Kidney capillary endothelial cell (primary cell): ENCODE data around the gene NKX6-2.
"Not testable (repeated sequence)": the region's sequence is repeated elsewhere in the genome, so short reads cannot be mapped to it uniquely, and the experiment has no call there.

Experiments used
- DNase-seq: peaks from one replicate; pipeline ENCODE4 v3.0.0-alpha.2; 2018; ENCODE audit warnings: low spot score

The NKX6-2 gene

DNA sequence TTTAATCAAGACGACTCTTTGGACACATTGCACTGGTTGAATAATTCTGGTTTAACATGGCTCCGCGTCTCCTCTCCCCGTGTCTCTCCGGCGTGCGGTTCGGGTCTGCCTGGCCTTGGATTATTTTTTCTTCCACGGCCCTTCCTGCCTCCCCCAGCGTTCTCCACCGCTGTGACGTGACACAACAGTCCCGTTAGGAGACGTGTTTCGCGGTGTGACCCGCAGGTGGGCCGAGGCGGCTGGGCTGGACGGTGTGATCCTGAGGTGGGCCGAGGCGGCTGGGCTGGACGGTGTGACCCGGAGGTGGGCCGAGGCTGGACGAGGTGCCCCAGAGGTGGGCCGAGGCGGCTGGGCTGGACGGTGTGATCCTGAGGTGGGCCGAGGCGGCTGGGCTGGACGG lies 12.0 kb upstream of the NKX6-2 start:
- DNase-seq: not testable (repeated sequence)

DNA sequence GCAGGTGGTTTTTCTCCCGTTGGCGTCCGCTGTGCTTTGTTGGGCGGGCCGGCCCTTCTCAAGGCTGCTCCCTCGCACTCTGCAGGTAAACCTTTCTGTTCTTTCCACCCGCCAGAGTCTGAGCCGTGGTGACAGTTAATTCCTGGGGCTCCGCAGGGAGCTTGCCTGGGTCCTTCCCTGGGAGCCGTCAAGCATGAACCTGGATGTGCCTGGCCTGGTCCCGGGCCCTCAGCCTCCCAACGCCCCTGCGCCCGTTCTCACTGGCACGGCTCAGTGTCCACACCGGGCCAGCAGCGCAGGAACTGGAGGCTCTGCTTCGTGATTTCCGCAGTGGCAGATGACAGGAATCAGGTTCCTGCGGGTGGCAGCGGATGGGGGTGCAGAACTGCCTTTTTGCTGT lies 10.9 kb upstream of the NKX6-2 start:
- no peak for DNase-seq

DNA sequence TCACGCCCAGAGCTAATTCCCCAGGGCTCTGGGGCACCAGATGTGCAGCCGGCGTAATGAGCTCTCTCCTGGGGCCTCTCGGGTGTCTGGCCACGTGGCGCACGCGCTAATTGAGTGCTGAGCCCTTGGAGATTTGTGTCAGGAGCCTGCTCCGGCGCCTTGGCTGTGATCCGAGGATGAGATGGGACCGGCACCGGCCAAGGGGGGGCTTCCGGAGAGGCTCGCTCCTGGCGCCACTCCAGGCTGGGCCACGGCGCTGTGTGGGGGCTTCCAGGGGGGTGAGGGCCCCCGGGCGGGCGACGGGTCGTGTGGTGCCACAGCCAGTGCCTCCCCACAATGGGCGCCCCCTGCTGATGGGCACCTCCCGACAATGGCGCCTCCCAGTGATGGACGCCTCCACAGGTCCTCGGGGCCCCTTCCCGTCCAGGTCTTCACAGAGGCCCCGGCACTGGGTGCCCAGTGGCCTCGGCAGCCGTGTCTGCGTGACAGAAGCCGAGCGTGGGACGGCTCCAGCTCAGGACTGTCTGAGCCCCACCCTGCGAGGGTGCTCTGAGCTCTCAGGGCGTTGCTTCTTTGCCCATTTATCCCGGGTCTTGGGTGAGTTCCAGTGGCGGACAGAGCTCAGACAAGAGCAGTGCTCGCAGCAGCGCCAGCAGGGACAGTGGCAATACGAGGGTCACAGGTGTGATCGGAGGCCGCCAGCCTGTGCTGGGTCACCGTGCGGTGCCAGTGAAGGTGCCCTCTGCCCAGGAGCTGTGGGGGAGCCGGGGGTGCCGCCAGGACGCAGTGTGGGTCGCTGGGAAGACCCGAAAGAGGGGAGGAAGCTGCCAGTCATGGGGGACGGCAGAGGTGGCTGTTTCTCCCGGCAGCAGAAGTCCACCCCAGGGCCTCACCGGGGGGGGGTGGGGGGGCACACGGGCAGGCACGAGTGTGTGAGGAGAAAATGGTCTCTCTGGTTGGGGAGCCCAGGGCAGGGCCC lies 8.2 kb upstream of the NKX6-2 start:
- no peak for DNase-seq

DNA sequence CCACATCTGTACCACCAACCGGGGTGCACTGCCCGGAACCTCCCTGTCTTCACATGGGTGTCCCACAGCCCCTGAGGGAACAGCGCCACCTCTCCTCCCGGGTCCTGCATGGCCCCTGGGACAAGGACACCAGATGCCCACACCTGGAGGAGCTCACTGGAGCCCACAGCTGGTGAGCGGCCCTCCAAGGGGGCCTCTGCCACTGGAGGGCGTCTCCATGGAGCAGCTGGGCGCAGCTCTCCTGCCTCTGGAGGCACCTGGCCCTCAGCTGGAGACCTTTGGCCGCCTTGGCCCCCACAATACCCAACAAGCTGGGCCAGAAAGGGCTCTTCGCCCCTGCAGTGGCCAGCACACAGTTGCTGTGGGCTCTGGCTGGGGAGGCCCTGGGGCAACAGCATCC lies 7.3 kb upstream of the NKX6-2 start:
- DNase-seq: no peak

DNA sequence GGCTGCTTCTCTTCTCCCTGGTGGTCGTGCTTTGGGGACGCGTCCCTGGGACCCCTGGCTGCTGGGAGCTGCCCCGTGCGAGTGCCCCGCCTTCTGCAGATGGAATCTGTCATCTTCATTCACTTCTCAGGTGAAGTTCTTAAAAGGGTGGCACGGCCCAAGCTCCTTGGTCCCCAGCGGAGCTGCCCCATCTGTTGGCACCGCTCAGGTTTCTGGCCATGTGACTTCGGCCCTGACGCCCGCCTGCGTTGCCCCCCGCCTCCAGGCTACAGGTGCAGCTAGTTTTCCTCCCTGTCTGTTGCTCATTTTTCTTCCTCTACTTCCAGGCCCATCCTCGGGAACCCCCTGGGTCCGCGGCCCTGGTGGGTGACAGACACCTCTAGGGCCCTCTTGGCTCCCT lies 6.8 kb upstream of the NKX6-2 start:
- no peak for DNase-seq

DNA sequence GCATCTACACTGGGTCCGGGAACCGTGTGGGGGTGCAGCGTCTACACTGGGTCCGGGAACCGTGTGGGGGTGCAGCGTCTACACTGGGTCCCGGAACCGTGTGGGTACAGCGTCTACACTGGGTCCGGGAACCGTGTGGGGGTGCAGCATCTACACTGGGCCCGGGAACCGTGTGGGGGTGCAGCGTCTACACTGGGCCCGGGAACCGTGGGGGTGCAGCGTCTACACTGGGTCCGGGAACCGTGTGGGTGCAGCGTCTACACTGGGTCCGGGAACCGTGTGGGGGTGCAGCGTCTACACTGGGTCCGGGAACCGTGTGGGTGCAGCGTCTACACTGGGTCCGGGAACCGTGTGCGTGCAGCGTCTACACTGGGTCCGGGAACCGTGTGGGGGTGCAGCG lies 6.2 kb upstream of the NKX6-2 start:
- not testable (repeated sequence) for DNase-seq

DNA sequence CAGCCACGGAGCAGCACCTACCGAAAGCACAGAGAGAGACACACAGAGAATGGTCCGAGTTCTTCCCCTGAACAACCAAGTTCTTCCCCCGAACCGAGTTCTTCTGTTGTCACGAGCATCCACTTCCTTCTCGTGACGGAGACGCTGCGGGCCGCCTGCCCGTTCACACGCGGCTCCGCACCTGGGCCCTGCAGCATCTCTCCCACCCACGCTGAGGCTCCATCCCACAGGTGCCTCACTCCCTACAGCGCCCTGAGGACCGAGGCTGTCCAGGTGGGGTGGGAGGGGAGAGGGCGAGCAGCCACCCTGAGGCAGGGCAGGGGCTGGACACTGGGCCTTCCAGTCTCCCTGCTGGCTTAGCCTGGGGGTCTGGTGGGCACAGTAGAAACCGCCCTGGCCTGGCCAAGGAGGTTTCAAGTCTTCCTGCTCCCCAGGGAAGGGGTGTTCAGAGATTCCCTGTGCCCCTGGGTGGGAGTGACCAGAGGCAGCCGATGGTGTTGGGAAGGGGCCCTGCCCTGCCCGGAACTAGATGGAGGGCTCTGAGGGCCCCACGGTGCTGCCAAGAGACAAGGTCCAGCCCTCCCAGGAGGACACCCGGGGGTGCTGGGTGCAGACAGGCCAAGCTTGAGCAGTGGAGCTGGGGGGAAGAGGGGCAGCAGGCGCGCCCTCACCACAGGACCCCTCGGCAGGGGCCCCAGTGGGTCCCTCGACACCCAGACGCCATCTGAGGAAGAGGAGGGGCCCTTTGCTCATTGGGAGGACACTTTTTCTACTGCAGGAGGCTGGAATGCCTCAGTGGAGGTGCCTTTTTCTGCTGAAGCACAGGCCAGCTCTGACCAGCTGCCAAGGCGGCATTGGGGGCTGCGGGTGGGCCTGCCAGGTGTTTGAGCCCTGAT lies 5.2 kb upstream of the NKX6-2 start:
- no peak for DNase-seq

DNA sequence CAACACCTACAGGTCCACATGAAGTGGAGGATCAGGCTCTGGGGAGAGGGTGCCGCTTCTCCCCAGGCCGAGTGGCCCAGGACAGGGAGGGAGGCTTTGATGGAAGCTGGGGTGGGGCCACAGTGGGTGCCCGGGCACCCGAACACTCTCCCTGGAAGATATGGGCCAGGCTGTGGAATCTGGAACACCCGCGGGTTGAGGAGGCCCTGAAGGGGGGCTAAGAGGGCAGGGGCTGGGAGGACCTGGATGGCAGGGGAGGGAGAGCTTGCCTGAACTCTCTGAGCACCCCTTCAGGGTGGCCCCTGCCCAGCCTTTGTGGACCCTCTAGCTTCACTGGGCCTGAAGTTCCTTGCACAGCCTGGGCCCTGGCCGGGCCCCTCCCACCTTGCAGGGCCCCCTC lies 4.5 kb upstream of the NKX6-2 start:
- no peak for DNase-seq

DNA sequence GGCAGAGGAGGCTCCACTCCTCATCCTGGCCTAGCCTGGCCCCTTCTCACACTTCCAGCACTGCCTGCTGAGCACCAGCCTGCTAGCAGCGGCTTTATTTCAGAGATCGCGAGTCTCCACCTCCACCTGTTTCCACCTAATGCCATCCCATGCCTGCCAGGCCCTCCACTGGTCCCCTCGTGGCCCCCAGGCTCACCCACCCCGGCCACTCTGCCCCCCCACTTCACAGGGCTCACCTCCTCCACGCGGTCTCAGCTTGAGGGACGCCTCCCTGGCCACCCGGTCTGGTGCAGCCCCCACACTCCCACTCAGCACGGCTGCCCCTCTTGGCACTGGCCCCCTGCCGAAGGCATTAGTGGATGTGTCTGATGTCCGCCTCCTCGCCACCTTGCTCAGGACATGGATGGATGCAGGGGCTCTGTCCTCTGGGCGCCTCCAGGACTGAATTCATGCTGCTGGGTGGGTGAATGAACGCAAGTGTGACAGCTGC lies 3.8 kb upstream of the NKX6-2 start:
- no peak for DNase-seq

DNA sequence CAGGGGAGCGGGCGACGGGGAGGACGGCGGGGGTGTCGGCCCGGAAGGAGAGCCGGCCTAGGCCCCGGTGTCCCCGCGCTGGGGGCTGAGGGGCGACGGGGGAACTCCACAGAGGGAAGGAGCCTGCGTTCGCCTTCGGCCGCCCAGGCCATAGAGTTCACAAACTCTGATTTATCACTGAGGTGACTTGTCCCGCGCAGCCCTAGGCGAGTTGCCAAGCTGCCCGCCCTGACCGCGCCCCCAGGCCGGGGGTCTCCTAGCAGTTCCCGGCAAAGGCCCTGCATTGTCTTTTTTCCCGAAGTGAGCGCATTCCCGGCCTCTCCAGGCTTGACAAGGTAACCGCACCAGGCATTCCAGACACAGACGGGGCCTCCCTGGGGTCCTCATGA lies 2.9 kb upstream of the NKX6-2 start:
- no peak for DNase-seq

DNA sequence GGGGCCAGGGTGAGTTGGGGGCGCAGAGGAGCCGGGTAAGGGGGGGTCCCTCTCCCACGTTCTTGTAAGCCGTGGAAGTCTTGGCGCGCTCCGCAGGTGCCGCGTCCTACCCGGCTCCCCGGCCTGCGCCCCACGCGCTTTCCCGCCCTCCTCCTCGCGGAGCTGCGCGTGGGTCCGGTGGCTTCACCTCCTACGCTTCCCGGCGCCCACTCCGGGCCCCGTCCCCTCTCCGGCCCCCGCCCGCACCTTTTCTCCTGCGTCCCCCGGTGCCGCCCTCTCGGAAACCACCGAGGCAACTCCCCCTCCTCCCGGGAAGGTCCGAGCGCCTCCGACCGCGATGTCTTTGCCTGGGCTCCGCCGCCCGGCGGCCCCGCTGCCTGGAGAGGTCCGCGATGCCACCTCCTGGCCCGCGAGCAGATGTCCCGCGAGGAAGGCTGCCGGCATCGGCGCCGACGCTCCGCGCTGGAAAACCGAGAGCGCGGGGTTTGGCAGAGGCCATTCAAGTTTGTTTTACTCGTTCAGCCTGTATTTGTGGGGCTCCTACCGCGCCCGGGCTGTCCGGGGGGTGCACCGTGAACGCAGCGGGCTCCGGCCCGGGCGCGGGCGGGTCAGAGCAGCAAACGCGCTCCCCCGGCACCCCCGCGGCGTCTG lies 2.4 kb upstream of the NKX6-2 start:
- DNase-seq: no peak

DNA sequence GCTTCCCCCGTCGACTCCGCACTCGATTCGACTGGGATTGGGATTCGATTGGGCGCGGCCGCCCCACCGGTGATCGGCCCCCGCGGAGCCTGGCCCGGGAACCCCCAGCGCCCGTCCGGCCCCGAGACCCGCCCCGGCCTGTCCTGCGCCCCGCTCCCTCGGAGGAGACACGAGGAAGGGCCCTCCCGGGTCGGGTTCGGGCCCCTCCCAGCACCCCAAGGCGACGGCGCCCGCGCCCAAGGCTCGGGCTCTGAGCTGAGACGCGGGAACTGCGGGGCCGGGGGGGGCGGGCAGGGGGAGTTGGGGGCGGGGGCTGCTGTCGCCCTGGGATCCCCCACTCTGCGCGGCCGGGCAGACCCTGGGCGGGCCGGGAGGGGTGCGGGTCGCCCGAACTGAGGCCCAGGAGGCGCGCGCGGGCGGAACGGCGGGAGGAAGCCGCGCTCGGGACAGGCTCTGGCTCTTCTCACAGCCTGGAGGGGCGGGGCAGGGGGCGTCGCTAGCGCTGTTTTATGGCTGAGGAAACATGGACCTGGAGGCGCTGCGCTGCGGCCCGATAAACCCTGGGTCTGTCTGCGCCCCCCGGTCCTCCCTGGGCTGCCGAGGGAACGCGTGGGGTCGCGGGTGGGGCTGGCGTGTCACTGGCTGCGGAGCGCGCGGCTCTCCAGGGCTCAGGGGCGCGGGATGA lies 1.7 kb upstream of the NKX6-2 start:
- no peak for DNase-seq

DNA sequence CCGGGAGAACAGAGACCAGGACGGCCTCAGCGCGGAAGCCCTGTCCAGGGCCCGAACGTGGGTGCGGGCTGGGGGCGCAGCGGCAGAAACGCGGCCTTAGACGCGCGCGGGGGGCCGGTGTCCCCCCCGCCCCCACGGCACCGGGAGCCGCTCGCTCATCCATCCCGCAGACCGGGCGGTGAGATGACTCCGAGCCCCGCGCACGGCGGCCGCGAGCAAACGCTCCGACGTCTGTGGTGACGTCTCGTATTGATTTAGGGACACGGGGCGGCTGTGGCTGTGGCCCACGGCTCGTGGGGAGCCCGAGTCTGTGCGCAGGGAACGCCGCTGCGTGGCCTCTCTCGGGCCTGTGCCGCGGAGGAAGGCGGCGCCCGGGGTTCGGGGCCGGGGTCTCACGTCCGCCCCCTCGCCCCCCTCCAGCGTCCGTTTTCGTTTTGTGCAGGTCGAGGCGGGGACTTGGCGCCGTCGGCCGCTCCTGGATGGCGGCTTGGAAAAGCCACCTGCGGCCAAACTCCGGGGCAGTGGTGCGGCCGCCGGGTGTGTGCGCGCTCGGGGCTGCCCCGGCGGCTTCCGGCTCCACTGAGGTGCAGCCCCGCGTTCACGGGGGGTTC lies 1.0 kb upstream of the NKX6-2 start:
- no peak for DNase-seq

DNA sequence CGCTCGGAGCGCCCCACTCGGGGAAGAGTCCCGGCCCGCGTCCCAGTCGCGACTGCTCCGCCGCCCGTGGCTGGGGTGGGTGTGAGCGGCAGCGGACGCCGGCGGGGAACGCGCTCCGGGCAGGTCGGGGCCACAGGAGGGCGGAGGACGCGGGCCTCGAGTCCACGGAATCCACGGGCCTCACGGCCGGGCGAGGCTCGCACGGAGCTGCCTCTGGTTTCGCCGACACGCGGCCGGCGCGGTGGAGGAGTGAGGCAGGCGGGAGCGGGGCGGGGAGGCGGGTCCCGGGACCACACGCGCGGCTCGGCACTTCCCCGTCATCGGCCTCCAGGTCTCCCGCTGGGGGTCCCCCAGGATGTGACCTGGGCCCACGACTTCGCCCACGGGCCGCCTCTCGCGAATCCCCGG lies 533 bp upstream of the NKX6-2 start:
- DNase-seq: no peak

DNA sequence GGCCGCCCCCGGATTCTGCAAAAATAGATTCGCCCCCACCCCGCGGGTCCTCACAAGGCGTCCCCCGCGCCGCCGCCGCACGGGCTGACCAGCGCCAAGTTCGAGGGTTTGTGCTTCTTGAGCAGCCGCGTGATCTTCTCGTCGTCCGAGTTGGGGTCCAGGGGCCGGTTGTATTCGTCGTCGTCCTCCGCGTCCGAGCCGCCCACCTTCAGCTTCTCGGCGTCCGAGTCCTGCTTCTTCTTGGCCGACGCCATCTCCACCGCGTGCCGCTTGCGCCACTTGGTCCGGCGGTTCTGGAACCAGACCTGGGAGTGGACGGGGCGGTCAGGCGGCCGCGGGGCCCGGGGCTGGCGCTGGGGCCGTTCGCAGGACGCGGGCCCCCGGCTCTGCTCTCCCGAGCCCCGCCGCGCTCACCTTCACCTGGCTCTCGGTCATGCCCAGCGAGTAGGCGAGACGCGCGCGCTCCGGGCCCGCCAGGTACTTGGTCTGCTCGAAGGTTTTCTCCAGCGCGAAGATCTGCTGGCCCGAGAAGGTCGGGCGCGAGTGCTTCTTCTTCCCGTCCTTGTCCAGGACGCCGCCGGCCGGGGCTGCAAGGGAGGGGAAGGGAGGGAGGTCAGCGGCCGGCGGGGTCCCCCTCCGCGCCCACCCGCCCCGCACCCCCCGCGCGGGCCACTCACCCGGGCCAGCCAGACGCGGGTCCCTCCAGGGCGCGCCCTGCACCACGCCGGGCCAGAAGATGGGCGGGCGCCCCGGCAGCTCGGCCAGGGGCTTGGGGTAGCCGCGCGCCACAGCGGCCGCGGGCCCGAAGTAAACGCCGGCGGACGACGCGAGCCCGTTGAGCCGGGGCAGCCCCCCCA lies 853 bp downstream of the NKX6-2 start:
- no peak for DNase-seq

DNA sequence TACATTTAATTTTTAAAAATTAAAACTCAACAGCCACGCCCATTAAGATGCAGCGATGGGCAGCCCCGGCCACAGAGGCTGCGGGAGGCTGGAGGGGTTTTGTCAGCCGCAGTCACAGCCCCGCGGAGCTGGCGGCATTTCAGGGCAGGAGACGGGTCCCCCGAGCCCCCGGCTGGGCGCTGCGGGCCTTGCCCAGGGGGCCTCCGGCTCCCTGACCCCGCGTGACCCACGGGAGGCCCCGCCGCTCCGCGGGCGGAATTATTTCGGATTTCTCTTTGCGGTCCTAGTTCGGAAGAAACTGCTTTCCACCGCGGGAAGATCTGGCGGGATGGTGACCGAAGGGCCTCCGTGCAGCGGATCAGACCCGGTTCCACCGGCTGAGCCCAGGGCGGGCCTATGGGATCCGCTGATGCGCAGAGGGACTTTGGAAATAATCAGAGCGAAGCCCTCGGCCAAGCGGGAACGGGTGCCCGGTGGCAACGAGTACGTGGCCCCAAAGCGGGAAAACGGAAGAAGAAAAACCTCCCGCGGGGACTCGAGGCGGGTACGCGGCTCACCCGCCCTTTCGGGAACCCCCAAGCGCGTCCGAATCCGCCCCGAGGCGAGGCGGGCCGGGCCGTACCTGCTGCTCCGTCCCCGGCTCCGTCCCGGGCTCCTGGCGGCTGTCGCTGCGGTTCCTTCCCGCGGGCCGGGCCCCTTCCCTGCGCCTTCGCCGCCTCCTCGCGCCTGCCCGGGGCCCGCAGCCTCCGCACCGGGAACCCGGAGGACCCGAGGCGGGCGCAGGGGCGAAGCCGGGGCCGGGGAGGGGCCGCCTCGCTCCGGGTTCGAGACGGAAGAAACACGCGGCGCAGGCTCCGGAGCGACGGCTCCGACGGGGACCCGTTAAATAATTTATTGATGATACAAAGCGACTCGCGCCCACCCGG lies 1.7 kb downstream of the NKX6-2 start:
- DNase-seq: no peak

DNA sequence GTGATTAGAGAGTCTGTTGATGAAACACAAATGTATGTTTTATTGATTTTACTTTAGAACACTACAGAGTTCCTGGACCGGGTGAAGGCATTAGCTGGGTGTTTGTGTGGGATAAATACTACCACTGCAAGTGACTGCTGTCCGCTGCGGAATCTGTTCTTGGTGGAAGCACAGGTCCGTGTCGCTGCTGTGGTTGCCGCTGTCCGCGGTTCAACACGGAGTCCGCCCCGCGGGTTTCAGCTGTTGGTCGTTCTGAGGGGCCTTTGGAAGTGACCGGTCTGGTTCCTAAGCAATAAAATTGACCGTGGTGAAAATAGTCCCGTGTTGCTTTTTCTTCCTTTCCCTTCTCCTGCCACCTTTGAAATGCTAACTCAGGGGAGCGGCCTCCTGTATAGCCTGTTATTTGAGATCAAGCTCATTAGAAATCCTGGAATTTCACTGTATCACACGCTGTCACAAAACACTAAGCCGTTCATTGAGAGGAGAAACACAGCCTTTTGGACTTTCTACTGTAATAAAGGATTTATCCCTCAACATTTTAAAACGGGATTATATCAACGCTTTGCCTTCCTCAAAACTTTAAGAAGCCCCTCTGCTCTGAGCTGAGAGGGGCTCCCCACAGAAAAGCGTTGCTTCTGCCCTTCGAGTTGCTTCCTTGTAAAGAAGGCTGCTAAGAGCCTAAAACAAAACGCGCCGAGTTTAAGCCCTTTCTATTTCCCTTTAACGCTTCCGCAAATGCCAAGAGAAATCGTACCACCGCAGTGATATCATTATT lies 2.6 kb downstream of the NKX6-2 start:
- no peak for DNase-seq

DNA sequence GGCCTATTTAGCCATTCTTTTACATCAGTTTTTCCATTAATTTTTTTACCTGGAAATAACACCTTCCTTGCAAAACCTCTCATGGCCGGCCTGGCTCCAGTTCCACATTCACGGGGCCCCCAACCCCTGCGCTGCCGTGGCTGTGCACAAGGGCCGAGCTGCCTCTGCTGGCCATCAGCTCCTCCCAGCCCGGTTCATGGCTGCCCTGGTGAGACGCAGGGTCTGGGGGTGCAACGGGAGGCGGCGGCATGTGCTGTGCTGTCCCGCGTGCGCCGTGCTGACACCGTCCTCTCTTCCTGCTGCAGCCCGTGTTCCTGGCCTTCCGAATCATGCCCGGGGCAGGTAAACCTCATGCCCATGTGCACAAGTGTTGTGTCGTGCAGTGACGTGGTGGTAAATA lies 4.4 kb downstream of the NKX6-2 start:
- DNase-seq: no peak
